ENCODE measurements around the gene PLXNA4.

Gene PLXNA4

GRCh38 chr7:132383962-132384361, 192.3 kb downstream of the PLXNA4 start:
- no peak for DNase-seq

- DNase-seq = no peak
Measured at GRCh38 chr7:132381742-132382472, 194.4 kb downstream of the PLXNA4 start.

GRCh38 chr7:132380059-132380458, 196.2 kb downstream of the PLXNA4 start:
- DNase-seq = no peak

- no peak for DNase-seq
Measured at GRCh38 chr7:132379292-132379691, 197.0 kb downstream of the PLXNA4 start.

- no peak for DNase-seq
Measured at GRCh38 chr7:132377703-132378584, 198.3 kb downstream of the PLXNA4 start.

GRCh38 chr7:132377015-132377414, 199.3 kb downstream of the PLXNA4 start:
- no peak for DNase-seq

GRCh38 chr7:132376361-132377013, 199.8 kb downstream of the PLXNA4 start:
- no peak for DNase-seq

- no peak for DNase-seq
Measured at GRCh38 chr7:132373879-132374278, 202.4 kb downstream of the PLXNA4 start.

GRCh38 chr7:132373041-132373440, 203.2 kb downstream of the PLXNA4 start:
- DNase-seq = no peak

- DNase-seq = no peak
Measured at GRCh38 chr7:132371948-132372347, 204.3 kb downstream of the PLXNA4 start.

- DNase-seq = no peak
Measured at GRCh38 chr7:132368246-132368900, 207.9 kb downstream of the PLXNA4 start.

- no peak for DNase-seq
Measured at GRCh38 chr7:132367795-132368194, 208.5 kb downstream of the PLXNA4 start.

- DNase-seq = no peak
Measured at GRCh38 chr7:132367004-132367403, 209.3 kb downstream of the PLXNA4 start.

GRCh38 chr7:132364226-132364625, 212.0 kb downstream of the PLXNA4 start:
- DNase-seq = no peak

GRCh38 chr7:132362059-132362458, 214.2 kb downstream of the PLXNA4 start:
- DNase-seq = no peak

GRCh38 chr7:132361146-132361545, 215.1 kb downstream of the PLXNA4 start:
- DNase-seq = no peak

- no peak for DNase-seq
Measured at GRCh38 chr7:132359743-132360142, 216.5 kb downstream of the PLXNA4 start.

GRCh38 chr7:132355048-132355447, 221.2 kb downstream of the PLXNA4 start:
- DNase-seq = no peak

- no peak for DNase-seq
Measured at GRCh38 chr7:132354527-132354926, 221.7 kb downstream of the PLXNA4 start.

GRCh38 chr7:132353936-132354335, 222.3 kb downstream of the PLXNA4 start:
- no peak for DNase-seq

GRCh38 chr7:132352800-132353199, 223.5 kb downstream of the PLXNA4 start:
- DNase-seq = no peak

GRCh38 chr7:132351954-132352499, 224.2 kb downstream of the PLXNA4 start:
- DNase-seq = no peak

- no peak for DNase-seq
Measured at GRCh38 chr7:132350741-132351140, 225.5 kb downstream of the PLXNA4 start.
